ENCODE measurements around the gene CFAP300.

The CFAP300 gene

GRCh38 chr11:102047305-102047924, at the start of gene CFAP300:
Gene CFAP300 (plus strand): TSS chr11:102047437. CDS start chr11:102047471, 34 bp downstream.
- DNase-seq, result peak; percentile 5

- DNase-seq, result no peak
These were observed 45.4 kb upstream of the CFAP300 start for GRCh38 chr11:102001657-102002338.

- DNase-seq, result no peak
These were observed 43.0 kb upstream of the CFAP300 start for GRCh38 chr11:102004220-102004619.

DNA sequence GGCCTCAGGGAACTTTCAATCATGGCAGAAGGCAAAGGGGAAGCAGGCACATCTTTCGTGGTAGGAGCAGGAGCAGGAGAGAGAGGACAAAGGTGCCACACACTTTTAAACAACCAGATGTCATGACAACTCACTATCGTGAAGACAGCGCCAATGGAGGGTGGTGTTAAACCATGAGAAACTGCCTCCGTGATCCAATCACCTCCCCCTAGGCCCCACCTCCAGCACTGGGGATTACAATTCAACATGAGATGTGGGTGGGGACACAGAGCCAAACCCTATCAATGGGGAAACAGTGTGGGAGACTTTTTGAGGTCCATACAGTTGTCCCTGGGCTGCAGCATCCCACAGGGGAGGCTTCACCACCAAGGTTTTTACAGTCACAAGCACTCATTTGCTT, 41.9 kb upstream of the CFAP300 start:
- DNase-seq, result no peak

GRCh38 chr11:102006835-102007566, 40.2 kb upstream of the CFAP300 start:
- no peak for DNase-seq

DNA sequence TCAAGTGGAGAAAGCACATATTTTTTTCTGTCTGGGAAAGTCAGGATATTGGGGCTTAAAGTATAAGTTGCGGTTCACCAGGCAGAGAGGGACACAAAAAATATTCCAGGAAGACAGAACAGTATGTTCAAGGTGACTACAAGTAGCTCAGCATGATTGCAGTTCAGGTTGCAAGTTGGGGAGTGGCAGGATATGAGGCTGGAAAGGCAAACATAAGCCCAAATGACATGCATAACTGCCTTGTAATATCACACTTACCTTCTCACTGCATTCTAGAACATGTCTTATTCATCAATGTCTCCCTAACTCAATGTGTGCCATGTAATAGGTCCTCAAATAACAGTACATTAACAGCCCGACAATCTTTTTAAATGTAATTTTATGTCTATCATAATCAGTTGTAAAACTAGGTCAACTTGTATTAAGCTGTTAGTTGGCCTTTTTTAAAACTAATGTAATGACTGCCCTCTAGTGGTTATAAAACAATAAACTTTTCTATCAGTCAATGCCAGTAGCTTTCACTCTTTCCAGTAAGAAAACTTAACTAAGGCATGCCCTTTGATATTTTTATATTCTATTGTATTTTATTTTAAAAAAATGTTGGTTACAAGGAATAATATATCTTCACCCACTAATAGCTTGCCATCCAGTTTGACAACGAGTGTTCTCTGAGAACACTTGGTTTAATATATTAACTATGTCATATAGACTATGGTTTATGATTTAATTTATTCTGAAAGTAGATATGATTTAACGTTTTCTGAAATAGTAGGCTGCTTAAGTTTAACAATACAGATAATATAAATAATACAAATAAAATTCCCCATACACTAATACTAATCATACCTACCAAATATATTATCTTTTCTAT, 39.4 kb upstream of the CFAP300 start:
- peak; percentile 24 for DNase-seq

- no peak for DNase-seq
These were observed 36.3 kb upstream of the CFAP300 start for GRCh38 chr11:102010776-102011494.

GRCh38 chr11:102012946-102013345, 34.3 kb upstream of the CFAP300 start:
- DNase-seq, result no peak

DNA sequence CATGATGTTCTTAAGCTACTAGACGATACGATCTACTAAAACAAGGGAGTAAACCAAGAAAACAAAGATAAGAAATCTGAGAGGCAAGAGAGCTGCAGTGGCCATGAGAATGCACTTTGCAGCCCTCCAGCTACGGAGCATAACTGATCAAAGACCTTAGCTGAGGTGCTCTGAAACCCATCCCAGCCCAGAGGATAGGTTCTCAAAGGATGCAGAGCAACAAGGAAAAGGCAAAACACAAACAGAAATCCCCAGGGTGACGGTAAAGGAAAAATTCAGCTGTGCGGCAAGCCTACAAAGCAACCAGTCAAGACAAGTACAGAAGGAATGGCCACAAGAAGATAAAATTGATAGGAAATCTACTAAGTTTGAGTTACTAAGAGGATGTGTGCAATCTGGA, 32.5 kb upstream of the CFAP300 start:
- DNase-seq, result no peak

DNA sequence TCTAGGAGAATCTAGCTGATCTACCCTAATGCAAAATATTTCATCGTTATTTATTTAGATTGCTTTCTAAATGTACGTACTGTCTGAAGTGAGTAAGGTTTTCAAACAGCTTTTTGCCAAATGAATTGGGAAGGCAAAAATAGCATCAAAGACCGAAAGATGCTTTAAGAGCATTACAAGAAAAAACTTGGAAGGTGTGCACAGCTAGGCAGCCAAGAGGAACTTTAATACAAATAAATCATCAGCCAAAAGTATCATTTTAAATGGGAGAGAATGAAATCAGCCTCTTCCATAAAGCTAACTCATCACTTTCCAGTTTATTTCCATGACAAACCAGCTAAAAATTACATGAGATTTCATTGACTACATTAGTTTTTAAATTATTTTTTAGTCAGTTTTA, 30.2 kb upstream of the CFAP300 start:
- DNase-seq, result no peak

GRCh38 chr11:102026217-102026616, 21.0 kb upstream of the CFAP300 start:
- DNase-seq, result no peak

DNA sequence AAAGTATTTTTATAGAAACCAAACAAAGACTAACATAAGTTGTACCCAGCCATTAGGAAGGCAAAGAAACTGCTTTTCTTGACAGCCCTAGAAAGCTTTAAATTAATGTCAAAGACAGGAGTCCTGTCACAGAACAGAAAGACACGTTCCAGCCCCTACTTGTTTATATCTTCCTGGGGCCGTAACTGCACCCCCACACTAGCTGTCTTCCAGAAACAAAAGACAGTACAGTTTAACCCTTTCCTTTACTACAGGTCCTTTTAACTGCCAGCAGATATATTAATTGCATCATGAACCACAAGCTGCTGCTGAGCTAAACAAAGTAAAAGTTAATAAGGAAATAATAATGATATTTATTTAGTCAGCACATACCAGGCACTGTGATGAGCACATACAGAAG, 20.3 kb upstream of the CFAP300 start:
- DNase-seq, result no peak

- no peak for DNase-seq
These were observed 10.5 kb upstream of the CFAP300 start for GRCh38 chr11:102036757-102037156.

DNA sequence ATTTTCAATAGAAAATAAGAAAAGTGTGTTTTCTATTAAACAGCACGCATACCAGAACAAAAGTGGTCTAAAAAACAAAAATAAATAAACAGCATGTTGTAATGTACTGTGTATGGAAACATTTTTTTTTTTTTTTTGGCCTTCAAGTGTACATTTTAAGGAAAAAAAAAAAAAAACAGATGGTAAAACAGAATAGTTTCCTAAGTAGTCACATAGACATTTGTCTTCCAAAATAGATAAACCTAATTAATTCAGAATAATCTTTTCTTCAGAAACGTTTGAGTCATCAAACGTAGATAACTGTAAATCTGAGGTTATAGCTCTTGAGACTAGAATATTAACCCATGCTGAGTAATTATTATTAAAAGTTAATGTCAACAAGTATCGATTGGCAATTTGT, 396 bp upstream of the CFAP300 start:
- no peak for DNase-seq

DNA sequence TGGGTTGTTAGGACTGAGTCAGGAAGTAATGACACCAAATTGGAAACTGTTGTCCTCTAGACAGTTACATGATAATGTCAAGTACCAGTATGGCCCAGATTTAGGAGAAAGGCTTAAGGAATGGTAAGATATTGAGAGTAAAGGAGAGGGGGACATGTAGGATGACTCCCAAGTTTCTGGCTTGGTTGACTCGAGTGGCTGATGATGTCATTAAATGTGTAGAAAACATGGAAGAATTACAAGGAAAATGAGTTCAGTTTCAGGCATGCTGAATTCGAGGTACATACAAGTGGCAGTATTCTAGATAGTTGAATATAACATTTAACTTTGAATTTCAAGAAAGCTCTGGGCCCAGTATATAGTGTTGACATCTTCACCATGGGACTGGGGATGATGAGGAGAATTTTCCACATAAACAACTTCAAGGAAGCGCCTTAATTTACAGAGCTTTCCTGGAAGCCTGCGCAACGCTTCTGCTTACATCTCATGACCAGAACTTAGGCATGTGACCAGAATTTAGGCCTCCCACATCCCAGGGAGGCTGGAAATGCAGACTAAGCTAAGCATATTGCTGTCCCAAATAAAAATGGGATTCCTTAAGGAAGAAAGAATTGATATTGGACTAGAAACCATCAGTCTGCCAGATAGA, 3.8 kb downstream of the CFAP300 start:
- no peak for DNase-seq

GRCh38 chr11:102061276-102061675, 14.0 kb downstream of the CFAP300 start:
- DNase-seq, result no peak

DNA sequence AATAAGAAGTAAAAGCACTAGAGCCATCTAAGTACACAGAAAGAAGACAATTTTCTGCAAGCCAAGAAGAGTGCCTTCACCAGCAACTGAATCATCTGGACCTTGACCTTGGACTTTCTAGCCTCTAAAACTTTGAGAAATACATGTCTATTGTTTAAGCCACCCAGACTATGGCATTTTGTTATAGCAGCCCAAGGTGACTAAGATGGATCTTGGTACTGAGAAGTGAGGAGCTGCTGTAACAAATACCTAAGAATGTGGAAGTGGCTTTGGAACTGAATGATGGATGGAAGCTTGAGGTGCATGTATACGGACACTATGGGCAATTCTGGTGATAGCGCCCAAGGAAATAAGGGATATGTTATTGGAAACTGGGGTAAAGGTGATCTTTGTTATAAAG, 14.9 kb downstream of the CFAP300 start:
- no peak for DNase-seq

DNA sequence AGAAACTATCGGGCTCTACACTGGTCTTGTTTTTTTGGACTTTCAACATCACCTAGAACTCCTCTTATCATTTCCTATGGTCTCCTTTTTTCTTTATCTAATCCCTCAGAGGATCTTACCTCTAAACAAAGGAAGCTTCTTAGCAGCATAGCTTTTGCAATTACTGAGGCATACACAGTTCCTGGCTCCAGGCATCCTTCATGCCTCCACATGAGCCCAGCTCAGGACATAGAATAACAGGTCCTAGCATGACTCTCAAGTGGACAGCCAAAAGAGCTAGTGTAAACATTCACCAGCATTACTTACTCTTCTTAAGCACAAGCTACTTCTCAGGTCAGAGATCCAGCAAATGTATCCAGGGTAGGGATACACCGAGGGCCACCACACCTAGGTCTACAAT, 17.1 kb downstream of the CFAP300 start:
- DNase-seq, result no peak

- DNase-seq, result no peak
These were observed 23.5 kb downstream of the CFAP300 start for GRCh38 chr11:102070766-102071165.

DNA sequence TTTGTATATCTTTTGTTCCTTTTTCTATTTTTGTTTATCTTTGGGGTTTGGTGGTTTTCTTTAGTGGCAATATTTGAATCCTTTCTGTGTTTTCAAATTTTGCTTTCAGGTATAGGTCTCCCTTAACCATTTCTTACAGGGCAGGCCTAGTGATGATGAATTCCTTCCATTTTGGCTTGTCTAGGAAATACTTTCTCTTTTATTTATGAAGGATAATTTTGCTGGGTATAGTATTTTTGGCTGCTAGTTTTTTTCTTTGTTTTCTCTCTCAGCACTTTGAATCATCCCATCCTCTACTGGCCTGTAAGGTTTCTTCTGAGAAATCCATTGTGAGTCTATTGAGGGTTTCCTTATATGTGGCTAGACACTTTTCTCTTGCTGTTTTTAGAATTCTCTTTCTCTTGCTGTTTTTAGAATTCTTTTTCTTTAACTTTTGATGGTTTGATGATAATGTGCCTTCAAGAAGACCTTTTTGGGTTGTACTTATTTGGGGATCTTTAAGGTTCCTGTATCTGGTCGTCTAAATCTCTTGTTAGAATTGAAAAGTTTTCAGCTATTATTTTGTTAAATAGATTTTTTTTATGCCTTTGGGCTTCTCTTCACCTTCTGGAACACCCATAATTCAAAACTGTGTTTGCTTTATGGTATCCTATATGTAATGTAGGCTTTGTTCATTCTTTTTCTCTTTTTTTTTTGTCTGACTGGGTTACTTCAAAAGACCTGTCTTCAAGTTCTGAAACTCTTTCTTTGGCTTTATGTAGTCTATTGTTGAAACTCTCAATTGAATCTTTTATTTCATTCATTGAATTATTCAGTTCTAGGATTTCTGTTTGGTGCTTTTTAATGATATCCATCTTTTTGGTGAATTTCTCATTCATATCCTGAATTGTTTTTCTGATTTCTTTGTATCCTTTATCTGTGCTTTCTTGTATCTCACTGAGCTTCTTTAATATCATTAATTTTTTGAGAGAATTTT, 24.5 kb downstream of the CFAP300 start:
- no peak for DNase-seq

DNA sequence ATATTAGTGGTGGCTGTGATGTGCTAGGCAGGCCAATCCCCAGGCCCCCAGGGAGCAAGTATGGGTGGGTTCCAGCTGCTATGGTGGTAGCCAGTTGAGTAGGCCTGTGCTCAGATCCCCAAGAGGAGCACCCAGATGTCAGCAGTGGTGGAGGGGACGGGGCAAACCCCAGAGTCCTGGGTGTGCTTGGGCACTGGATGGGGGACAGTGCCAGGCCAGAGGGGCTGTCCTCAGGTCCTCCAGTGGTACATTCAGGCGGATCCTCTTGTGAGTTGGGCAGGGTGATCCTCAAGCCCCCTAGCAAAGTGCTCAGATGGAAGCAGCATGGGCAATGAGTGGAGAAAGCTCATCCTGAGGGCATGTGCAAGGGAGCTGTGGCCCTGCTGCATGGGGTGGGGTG, 26.0 kb downstream of the CFAP300 start:
- DNase-seq, result no peak

Measured in DMS79 treated with DMSO at 0.1 percent for 48 hours (cell line).